Tibial artery (tissue), 4 donors: Measurements from ENCODE around the gene PPP2CA.
A peak's percentile ranks its signal among the peaks of the same experiment; 100 is the strongest.

Experiments
- DNase-seq, 2 donors: peaks; one replicate each; pipeline ENCODE4 v3.0.0-alpha.2; 2019
- H3K27ac ChIP-seq, 2 donors: fragments of 200-600 bp; sonication (generic) in 1 of 2; 1 replicate in 1 of 2; 2 replicates in 1 of 2; pipeline ENCODE4 v1.5.1; 2018 to 2019; ENCODE audit warnings: mild to moderate bottlenecking in 1 of 2
- H3K27me3 ChIP-seq, 2 donors: fragments of 200-600 bp; sonication (generic) in 1 of 2; one replicate each; pipeline versions ENCODE4 v1.5.1 to v1.6.0; 2016 to 2019
- H3K36me3 ChIP-seq, 3 donors: fragments of 200-600 bp; sonication (generic) in 2 of 3; one replicate each; pipeline ENCODE4 v1.5.1; 2016 to 2019; ENCODE audit warnings: mild to moderate bottlenecking in 2 of 3
- H3K4me1 ChIP-seq, 4 donors: fragments of 200-600 bp; sonication (generic) in 2 of 4; 1 replicate in 3 of 4; 2 replicates in 1 of 4; pipeline ENCODE4 v1.5.1; 2016 to 2019
- H3K4me3 ChIP-seq, 2 donors: fragments of 200-600 bp; sonication (generic) in 1 of 2; 1 replicate in 1 of 2; 2 replicates in 1 of 2; pipeline ENCODE4 v1.5.1; 2018 to 2019; ENCODE audit warnings: mild to moderate bottlenecking in 2 of 2
- H3K9me3 ChIP-seq, 3 donors: fragments of 200-600 bp; sonication (generic) in 1 of 3; one replicate each; pipeline ENCODE4 v1.5.1; 2016 to 2019
- CTCF ChIP-seq, 2 experiments: fragments of 200-600 bp in 1 of 2; fragments of 450-650 bp in 1 of 2; IDR thresholded peaks; one replicate each; pipeline ENCODE4 v1.5.1; 2017 to 2019; ENCODE audit warnings: antibody characterized with exemption in 2 of 2, mild to moderate bottlenecking in 1 of 2, moderate library complexity in 1 of 2
- intact Hi-C: fragments of 100-400 bp; cut with DNase I; formaldehyde crosslinking; loops from one replicate; pipeline ENCODE4 v1.15.0; 2023; ENCODE audit warnings: low total_unique reads

PPP2CA gene

GRCh38 chr5:134174841-134175839 is 50.7 kb downstream of the PPP2CA start:
- no peaks in the 10 kb centered on the region for H3K27me3 ChIP-seq
- peaks cover 0 to 49% (median 28%) of the 10 kb centered on the region in 4 donors for H3K4me1 ChIP-seq
- H3K4me3 ChIP-seq: peak overlapping the region; percentile 88 to 99
- H3K36me3 ChIP-seq: peaks cover 32 to 35% (median 35%) of the 10 kb centered on the region in 3 donors
- H3K9me3 ChIP-seq: no peaks in the 10 kb centered on the region
- peak overlapping the region; percentile 92 to 99 for H3K27ac ChIP-seq
- TF ChIP-seq CTCF (IDR thresholded peaks at IDR 0.05): no peak
- no peak for DNase-seq
- intact Hi-C loops: loop anchor here (5.0 kb wide), 1 partner anchor 192 kb away; the partner anchor contains the start of gene CDKL3

- H3K4me3 ChIP-seq: no peak overlapping the region
- no peaks in the 10 kb centered on the region for H3K9me3 ChIP-seq
- no peaks in the 10 kb centered on the region for H3K27me3 ChIP-seq
- H3K27ac ChIP-seq: no peak overlapping the region
- H3K4me1 ChIP-seq: peaks cover 0 to 49% (median 24%) of the 10 kb centered on the region in 4 donors
- H3K36me3 ChIP-seq: peaks cover 48 to 64% (median 57%) of the 10 kb centered on the region in 3 donors
- no peak for TF ChIP-seq CTCF (IDR thresholded peaks at IDR 0.05)
- DNase-seq: no peak
- intact Hi-C loops: no loop called here
Measured at GRCh38 chr5:134171972-134172371, 53.9 kb downstream of the PPP2CA start.

- Histone ChIP-seq H3K36me3 (peaks cover 64 to 87% (median 67%) of the 10 kb centered on the region in 3 donors), H3K4me3 (no peak overlapping the region), H3K9me3 (no peaks in the 10 kb centered on the region), H3K27me3 (no peaks in the 10 kb centered on the region), H3K4me1 (no peaks in the 10 kb centered on the region), H3K27ac (no peak overlapping the region)
- no peak for DNase-seq
- TF ChIP-seq CTCF (IDR thresholded peaks at IDR 0.05): no peak
- intact Hi-C loops: no loop called here
Measured at GRCh38 chr5:134162592-134162991, 63.3 kb downstream of the PPP2CA start.

GRCh38 chr5:134161513-134162395 is 64.1 kb downstream of the PPP2CA start:
- H3K9me3 ChIP-seq: no peaks in the 10 kb centered on the region
- H3K4me3 ChIP-seq: no peak overlapping the region
- H3K27me3 ChIP-seq: no peaks in the 10 kb centered on the region
- no peak for TF ChIP-seq CTCF (IDR thresholded peaks at IDR 0.05)
- no peak overlapping the region for H3K27ac ChIP-seq
- intact Hi-C loops: no loop called here
- no peak for DNase-seq
- peaks cover 59 to 87% (median 65%) of the 10 kb centered on the region in 3 donors for H3K36me3 ChIP-seq
- no peaks in the 10 kb centered on the region for H3K4me1 ChIP-seq

GRCh38 chr5:134153657-134154056 is 72.2 kb downstream of the PPP2CA start:
- intact Hi-C loops: no loop called here
- peaks cover 0 to 7% (median 0%) of the 10 kb centered on the region in 4 donors for H3K4me1 ChIP-seq
- no peak for TF ChIP-seq CTCF (IDR thresholded peaks at IDR 0.05)
- H3K36me3 ChIP-seq: peaks cover 74 to 95% (median 79%) of the 10 kb centered on the region in 3 donors
- H3K27me3 ChIP-seq: no peaks in the 10 kb centered on the region
- H3K9me3 ChIP-seq: no peaks in the 10 kb centered on the region
- H3K27ac ChIP-seq: no peak overlapping the region
- no peak overlapping the region for H3K4me3 ChIP-seq
- no peak for DNase-seq
